Erythroblast (primary cell): ENCODE measurements around the gene CMIP.
"Not testable (repeated sequence)": the region's sequence is repeated elsewhere in the genome, so short reads cannot be mapped to it uniquely, and the experiment has no call there.

ENCODE experiments used
- GATA1 ChIP-seq: IDR thresholded peaks from 2 replicates; pipeline ENCODE4 v1.6.1; 2011; ENCODE audit warnings: low read depth, mild to moderate bottlenecking, control low read depth, low read length, moderate library complexity
- POLR2A ChIP-seq: IDR thresholded peaks from 2 replicates; pipeline ENCODE4 v1.6.1; 2011; ENCODE audit warnings: mild to moderate bottlenecking, low read length

DNA sequence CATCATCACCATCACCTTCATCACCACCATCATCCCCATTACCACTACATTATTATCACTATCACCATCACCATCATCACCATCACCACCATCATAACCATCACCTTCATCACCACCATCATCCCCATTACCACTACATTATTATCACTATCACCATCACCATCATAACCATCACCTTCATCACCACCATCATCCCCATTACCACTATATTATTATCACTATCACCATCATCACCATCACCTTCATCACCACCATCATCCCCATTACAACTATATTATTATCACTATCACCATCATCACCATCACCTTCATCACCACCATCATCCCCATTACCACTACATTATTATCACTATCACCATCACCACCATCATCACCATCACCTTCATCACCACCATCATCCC lies 132.7 kb downstream of the CMIP start:
- TF ChIP-seq POLR2A, GATA1: not testable (repeated sequence)
